ENCODE results near the gene GPR18.
"Not testable (repeated sequence)": the region's sequence is repeated elsewhere in the genome, so short reads cannot be mapped to it uniquely, and the experiment has no call there.

GPR18 gene

GRCh38 chr13:99265821-99266426 is 7.7 kb upstream of the GPR18 start:
- DNase-seq, result no peak

DNA sequence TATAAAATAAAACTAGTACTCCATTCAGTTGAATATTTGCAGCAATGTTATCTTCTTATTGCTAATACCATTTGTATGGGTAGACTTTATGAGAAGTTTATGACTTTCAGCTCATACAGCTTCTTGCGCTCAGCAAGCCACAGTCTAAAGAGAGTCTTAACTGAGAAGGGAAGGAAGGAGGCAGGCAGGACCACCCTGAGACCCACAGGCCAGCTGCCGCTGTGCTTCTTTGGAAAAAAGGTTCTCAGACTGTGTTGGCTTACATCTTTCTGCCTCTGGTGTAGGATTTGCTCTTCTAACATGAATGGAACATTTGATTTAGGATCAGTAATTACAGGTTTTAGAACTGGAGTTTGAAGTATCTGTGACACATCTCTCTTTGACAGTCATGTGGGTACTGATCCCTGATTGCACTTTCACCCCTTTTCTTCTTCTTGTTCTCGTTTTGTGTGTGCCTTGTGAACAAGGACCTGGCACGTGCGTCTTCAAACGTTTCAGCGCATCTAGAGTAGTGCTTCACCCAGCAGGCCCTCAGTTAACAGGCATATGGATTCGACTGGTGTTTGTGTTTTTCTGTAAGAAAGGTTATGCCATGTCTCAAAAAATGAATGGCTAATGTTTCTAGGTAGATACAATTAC is 7.1 kb upstream of the GPR18 start:
- peak; percentile 67 for DNase-seq

GRCh38 chr13:99264051-99264450 is 5.9 kb upstream of the GPR18 start:
- no peak for DNase-seq

GRCh38 chr13:99263126-99263785 is 5.1 kb upstream of the GPR18 start:
- no peak for DNase-seq

DNA sequence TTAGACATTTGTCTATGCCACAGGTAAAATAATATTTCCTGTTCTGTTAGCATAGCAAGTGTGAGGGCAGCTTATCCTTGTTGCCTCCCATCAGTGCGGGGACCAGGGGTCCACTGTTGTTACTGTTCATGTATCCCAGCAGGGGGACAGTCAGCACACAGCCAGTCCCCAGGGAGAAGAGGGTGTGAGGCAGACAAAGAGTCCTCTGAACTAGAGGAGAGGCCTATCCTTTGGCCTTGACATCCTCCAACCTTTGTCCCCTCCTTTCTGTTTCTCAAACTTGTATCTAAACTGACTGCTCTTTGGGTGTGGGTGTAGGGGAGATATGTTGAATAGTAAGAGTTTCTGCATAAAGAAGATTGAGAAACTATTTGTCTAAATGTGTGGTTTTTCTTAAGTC is 2.9 kb upstream of the GPR18 start:
- no peak for DNase-seq

- no peak for DNase-seq
Measured at GRCh38 chr13:99260216-99260615, 2.0 kb upstream of the GPR18 start.

- no peak for DNase-seq
Measured at GRCh38 chr13:99258946-99259345, 767 bp upstream of the GPR18 start.

- no peak for DNase-seq
Measured at GRCh38 chr13:99257291-99257690, 888 bp downstream of the GPR18 start.

DNA sequence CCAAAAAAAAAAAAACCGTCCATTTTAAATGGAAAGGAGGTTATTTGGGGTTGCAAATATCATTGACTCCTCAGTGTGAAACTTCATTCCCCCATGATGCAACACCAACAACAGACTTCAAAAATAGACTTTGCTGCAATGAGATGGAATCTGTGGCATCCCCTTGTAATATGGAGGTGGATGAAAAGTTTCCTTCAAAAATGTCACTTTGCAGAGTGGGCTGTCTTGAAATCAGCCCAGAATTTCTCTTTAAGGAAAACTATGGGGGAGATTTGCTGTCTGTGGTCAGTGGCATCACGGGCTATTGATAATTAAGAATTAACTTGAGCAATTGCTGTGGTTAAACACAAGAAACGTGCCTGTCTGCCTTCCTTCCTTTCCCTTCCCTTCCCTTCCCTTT is 1.5 kb downstream of the GPR18 start:
- DNase-seq, result no peak

DNA sequence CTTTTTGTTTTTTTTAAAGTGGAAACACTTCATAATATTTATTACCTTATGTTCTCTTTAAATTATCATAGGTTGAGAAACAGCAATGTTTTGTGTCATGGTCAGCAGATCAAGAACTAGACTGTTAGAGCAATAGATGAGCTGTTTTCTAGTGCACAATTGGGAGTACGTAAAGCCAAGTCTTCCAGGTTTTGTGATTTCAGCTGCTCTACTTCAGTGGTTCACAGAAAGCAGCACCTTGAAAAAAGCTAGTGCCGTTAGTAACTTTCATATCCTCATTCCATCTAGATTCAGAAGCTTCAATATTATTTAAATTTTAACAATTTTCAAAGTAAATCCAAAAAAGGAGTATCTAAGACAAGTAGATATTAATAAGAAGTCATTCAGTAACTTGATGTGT is 1.9 kb downstream of the GPR18 start:
- DNase-seq, result no peak

- DNase-seq, result no peak
Measured at GRCh38 chr13:99255271-99255670, 2.9 kb downstream of the GPR18 start.

- no peak for DNase-seq
Measured at GRCh38 chr13:99254830-99255229, 3.3 kb downstream of the GPR18 start.

DNA sequence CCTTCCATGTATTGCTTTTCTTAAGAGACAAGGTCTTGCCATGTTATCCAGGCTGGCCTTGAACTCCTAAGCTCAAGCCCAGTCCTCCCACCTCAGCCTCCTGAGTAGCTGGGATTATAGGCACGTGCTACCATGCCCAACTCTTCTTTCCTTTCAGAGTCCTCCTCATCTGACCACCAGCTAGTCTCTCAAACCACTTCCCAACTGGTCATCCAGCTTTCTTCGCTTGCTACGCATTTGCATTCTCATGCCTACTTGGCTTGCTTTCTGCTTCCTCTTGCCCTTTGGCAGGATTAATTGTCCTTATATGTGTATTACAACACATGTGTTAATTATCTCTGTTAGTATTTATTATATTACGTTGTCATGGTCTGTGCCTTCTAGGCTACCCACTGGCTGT is 6.3 kb downstream of the GPR18 start:
- no peak for DNase-seq

- no peak for DNase-seq
Measured at GRCh38 chr13:99250982-99251825, 7.0 kb downstream of the GPR18 start.

DNA sequence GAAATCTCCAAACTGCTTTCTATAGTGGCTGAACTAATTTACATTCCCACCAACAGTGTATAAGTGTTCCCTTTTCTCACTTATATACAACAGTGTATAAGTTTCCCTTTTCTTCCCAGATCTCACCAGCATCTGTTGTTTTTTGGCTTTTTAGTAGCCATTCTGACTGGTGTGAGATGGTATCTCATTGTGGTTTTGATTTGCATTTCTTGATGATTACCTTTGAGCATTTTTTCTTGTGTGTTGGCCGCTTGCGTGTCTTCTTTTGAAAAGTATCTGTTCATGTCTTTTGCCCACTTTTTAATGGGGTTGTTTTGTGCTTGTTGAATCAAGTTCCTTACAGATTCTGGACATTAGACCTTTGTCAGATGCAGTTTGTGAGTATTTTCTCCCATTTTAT is 8.6 kb downstream of the GPR18 start:
- DNase-seq, result not testable (repeated sequence)

- not testable (repeated sequence) for DNase-seq
Measured at GRCh38 chr13:99249178-99249577, 9.0 kb downstream of the GPR18 start.

GRCh38 chr13:99246100-99246499 is 12.1 kb downstream of the GPR18 start:
- DNase-seq, result no peak

GRCh38 chr13:99237981-99238662 is 20.1 kb downstream of the GPR18 start:
- DNase-seq, result peak; percentile 23

DNA sequence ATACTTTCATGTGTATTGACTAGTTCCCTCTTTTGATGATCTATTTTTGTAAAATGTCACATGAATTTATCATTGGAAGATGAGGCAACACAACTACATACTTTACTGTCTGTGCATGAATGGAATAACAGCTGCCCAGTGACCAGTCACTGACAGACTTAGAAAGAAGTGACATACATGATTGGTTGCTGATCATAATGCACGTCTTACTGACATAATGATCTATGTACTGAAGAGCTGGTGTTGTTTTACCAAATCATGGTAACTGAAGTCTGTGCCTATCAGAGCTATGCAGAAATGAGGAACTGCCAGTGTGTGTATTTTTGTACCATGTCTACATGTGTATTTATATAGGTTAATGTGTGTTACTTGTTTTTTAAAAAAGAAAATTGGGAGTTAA is 26.5 kb downstream of the GPR18 start:
- no peak for DNase-seq

GRCh38 chr13:99230991-99231390 is 27.2 kb downstream of the GPR18 start:
- DNase-seq, result no peak

GRCh38 chr13:99230588-99230987 is 27.6 kb downstream of the GPR18 start:
- DNase-seq, result not testable (repeated sequence)

- no peak for DNase-seq
Measured at GRCh38 chr13:99228737-99229691, 29.2 kb downstream of the GPR18 start.

Data from activated naive CD4-positive, alpha-beta T cell treated with anti-CD3 and anti-CD28 coated beads, Interleukin-2, amount 50 U/mL, for 16 hours (primary cell).